Medulla oblongata (tissue), 1 donor: Measurements from ENCODE around the gene CAPZB.
"Not testable (repeated sequence)": the region's sequence is repeated elsewhere in the genome, so short reads cannot be mapped to it uniquely, and the experiment has no call there.

Experiments used
- DNase-seq: peaks from one replicate; pipeline ENCODE4 v3.0.0-alpha.2; 2015; ENCODE audit errors: extremely low spot score

Gene CAPZB

DNA sequence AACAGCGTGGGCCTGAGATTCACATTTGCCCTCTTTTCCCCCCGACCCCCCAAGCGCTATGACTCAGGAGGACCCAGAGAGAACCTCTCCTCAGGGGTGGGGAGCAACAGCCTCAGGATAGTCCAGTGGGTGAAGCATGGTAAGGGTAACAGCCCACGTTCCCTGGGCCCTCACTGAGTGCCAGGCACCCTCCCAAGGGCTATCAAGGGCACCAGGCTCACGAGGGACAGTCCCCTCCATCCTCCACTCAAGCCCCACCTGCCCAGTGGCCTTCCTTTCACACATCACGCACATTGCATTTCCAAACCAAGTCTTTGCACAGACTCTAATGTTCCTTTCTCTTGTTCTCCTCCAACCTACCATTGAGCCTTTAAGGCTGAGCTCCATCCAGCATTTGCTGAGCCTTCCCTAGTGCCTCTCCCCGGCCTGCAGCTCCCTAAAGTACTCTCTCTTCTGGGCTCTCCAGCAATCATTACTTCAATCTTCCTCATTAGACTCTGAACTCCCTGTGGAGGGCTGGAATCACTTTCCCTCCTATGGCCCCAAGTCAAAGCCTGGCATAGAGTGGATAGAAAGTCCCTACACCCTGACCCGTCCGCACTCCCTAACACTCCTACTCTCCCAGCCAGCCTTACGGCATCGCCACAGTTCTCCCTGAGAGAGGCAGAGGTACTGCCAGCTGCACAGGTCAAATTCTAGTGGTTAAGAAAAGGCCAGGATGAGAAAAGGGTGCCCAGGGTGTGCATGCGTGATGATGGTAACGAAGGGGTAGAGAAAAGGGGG lies 174.4 kb downstream of the CAPZB start:
- peak; percentile 14 for DNase-seq

DNA sequence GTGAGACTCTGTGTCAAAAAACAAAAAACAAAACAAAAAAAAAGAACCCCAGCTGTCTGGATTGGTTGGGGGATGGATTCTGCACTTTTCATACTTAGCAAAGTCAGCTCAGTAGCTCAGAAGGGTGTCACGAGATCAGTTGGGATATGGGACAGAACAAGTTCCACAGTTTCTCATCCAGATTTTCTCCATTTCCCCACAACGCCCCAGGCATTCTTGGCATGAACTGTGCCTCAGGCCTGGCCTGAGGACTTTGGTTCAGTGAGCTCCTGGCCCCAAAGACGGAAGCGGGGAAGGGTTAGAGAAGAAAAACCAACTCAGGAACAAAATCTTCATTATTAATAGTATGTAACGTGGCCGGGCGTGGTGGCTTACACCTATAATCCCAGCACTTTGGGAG lies 175.3 kb downstream of the CAPZB start:
- peak; percentile 60 for DNase-seq

DNA sequence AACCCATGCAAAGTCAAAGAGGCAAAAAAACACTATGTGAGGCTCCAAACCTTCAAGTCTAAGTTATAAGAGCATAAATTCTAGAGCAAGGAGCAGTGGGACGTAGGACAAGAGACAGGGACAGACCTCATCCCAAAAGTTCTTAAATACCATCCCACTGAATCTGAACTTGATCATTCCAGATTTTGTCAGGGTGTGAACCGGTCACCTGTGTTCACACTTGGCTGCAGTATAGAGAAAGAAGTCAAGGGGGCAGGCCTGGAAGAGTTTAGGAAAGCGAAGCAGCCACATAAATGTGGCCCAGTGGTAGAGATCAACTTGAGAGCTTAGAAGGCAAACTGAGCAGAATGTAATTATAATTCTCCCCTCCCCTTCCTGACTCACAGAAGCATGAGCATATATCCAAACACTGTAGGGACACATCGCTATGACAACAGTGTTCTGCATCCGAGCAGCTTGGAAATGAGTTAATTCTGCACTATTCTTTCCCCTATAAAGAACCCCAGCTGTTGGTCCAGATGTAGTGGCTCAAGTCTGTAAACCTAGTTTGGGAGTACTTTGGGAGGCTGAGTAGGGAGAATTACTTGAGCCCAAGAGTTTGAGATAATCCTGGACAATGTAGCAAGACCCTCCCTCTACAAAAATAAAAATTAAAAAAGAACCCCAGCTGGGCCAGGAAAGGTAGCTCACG lies 176.1 kb downstream of the CAPZB start:
- DNase-seq: no peak

DNA sequence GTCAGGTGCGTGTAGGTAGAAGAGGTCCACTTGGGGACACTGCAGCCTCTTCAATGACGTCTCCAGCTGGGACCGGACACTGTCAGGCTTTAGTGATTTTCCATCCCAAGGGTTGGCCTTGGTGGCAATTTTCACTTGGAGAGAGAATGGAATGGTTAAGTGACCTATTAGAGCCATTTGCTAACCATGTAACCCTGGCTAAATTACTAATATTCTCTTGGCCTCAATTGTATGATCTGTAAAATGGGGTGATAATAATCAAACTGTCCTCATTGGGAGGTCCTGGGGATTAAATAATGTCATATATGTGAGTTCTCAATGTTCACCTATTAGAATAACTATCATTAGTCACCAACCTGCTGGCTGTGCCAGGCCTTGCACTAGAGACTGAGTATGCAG lies 176.8 kb downstream of the CAPZB start:
- no peak for DNase-seq

DNA sequence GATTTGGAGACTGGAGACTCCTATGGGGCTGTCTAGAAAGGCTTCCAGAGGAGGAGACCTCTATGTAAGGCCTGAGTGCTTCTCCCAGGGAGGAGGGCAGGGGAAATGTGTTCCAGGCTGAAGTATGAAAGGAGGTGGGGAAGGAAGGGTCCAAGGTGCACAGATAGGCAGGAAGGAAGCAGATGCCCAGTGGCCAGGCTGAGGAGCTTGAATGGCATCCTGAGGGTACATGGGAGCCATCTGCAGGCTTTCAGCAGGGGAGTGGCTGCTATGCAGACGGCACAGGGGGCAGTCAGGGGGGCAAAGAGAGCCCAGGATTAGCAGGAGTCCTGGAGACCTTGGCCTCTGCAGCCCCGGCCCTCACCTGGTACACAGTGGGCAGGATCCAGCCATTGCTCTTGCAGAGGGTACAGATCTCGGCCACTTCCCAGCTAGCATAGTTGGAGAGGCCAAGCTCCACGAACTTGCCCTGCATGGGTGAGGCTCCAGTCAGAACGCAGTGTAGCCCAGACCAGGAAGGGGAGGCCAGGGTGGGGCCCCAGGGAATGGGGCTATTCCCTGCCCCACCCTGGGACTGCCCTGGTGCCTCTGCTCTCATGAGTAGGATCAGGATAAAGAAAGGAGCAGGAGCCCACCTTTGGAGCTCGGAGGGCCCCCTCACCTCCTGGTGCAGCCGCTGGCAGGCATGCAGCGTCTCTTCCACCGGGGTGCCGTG lies 177.4 kb downstream of the CAPZB start:
- DNase-seq: no peak

DNA sequence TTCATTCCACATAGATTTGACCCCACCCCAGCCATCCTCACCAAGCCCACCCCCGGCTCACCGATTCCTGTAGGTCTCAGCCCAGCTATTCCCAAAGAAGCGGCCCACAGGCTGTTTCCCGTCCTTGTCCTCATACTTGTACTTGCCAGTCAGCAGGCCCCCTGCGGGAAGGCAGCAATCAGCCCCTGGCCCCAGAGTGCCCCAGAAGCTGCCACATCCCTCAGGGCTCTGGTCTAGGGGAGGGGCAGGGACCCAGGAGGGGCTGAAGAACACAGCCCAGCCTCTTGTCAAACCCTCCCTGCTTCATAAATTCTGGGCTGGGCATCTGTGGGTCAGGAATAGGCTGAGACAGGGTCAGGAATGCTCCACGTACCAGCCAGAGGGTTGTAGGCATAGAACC lies 178.4 kb downstream of the CAPZB start:
- DNase-seq: no peak

DNA sequence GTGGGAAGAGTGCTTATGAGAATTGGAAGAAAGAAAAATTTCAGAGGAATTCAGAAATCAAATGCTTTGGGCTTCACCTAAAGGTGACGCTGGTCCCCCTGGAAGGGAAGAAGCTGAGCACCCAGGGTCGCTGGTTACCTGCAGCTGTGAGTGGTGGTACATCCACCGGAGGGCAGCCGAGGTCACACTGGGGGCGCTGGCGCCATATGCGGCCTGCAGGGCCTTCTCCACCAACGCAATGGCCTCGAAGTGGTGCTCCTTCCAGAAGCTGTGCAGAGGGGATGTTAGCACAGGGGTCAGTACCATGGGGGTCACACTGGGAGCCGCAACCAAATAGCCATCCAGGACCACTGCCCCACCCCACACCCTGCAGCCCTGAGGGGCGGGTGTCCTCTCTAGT lies 179.5 kb downstream of the CAPZB start:
- no peak for DNase-seq

DNA sequence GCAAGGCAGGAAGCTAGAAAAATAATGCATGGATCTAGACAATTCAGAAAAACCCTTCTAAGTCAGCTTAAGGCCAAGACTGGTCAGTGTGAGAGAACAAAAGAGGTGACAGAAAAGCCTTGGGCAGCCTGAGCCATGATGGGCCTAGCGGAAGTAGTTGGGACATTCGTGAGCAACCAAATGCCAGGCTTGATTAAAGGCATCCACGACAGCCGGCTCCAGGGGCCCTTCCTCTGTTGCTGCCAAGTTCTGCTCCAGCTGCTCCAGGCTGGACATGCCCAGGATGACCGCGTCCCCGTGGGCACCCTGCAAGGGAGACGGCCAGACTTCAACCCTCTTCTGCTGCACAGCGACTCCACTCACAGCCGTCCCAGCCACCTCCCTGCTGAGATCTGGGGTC lies 181.3 kb downstream of the CAPZB start:
- DNase-seq: not testable (repeated sequence)

DNA sequence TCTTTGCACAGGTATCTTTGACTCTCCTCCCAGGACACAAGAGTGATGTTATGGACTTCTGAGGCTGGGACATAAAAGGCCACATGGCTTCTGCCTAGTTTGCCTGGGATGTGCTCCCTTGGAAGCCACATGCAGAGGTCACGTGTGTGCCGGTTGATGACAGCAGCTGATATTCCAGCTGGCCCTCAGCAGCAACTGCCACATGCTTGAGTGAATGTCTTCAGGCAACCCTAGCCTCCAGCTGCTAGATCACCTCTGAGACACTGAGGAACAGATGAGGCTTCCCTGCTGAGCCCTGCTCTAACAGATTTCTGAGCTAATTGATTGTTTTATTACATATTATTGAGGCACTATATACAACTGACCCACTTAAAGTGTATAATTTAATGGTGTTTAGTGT lies 185.1 kb downstream of the CAPZB start:
- no peak for DNase-seq

DNA sequence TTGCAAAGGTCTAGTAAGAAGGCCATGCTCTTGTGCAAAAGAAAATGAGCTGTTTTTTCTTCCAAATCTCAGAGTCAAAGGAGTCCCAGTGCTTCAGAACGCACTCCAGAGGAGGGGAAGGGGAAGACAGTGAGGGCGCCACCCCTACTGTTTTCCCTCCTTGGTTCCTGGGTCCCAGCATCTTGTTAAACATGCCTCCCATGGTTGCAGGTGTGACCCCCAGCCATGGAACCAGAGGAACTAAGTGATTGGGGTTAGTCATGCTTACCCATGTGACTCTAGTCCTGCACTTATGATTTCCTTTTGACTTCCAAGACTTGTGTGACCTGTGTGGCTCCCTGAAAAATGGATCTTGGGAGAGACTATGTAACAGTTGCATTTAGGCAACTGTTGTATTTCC lies 190.7 kb downstream of the CAPZB start:
- DNase-seq: no peak

DNA sequence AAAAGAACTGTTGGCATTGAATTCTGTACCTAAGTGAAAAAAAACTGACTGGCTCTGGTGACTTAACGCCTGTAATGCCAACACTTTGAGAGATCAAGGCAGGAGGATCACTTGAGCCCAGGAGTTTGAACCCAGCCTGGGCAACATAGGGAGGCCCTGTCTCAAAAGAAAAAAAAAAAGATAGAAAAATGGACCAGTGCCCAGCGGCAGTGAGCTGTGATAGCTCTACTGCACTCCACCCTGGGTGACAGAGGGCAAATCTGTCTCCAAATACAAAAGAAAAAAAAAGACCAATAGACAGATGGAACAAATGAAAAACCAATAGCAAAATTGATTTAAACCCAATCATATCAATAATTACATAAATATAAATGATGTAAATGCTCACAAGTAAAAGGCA lies 196.1 kb downstream of the CAPZB start:
- no peak for DNase-seq
